ENCODE measurements around the gene CDH6.

CDH6 gene

DNA sequence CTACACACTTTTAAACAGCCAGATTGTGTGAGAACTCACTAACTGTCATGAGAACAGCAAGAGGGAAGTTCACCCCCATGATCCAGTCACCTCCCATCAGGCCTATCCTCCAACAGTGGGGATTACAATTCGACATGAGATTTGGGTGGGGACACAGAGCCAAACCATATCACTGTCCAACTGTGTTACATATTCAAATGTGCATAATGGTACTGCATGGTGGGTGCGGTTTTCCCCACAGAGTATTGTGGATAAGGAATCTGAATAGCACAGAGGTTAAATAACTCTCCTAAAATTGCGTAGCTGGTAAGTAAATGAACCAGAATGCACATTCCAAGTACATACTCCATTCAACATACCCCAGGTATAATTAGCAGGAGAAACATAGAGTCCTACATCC, 32.1 kb downstream of the CDH6 start:
- Mint-ChIP-seq H3K4me3 (no peak overlapping the region), H3K36me3 (ENCODE audit: low read depth) (peaks cover 30% of the 10 kb centered on the region), H3K27ac (no peak overlapping the region), H3K9me3 (no peaks in the 10 kb centered on the region), H3K4me1 (peaks cover 22% of the 10 kb centered on the region), H3K27me3 (ENCODE audit: low read depth) (no peaks in the 10 kb centered on the region)
- TF ChIP-seq, protein P1, sequence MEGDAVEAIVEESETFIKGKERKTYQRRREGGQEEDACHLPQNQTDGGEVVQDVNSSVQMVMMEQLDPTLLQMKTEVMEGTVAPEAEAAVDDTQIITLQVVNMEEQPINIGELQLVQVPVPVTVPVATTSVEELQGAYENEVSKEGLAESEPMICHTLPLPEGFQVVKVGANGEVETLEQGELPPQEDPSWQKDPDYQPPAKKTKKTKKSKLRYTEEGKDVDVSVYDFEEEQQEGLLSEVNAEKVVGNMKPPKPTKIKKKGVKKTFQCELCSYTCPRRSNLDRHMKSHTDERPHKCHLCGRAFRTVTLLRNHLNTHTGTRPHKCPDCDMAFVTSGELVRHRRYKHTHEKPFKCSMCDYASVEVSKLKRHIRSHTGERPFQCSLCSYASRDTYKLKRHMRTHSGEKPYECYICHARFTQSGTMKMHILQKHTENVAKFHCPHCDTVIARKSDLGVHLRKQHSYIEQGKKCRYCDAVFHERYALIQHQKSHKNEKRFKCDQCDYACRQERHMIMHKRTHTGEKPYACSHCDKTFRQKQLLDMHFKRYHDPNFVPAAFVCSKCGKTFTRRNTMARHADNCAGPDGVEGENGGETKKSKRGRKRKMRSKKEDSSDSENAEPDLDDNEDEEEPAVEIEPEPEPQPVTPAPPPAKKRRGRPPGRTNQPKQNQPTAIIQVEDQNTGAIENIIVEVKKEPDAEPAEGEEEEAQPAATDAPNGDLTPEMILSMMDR (IDR thresholded peaks at IDR 0.05; ENCODE audit: unreplicated experiment in 3 of 3): no peak

DNA sequence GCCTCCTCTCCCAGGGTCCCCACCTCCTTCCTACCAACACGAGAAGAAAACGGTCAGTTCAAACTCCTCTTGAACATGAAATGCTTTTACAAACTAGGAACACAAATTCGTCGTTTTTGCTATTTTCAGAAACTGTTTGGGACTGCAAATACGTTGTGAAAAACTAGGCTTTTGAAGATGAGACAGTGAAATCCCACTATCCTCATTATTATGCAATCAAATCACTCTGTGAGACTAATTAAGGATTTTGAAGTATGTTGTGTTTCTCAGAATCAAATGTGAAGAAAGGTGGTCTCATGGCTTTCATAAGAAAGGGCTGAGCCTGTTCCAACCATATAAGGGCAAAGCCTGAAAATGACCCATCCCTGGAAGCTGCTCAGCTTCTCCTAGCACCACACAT, 33.2 kb downstream of the CDH6 start:
- Mint-ChIP-seq H3K9me3 (no peaks in the 10 kb centered on the region), H3K27ac (peak overlapping the region in 1 of 3 experiments; percentile 22), H3K27me3 (ENCODE audit: low read depth) (no peaks in the 10 kb centered on the region), H3K36me3 (ENCODE audit: low read depth) (peaks cover 30% of the 10 kb centered on the region), H3K4me1 (peaks cover 28% of the 10 kb centered on the region), H3K4me3 (no peak overlapping the region)
- TF ChIP-seq, protein P1 (IDR thresholded peaks at IDR 0.05; ENCODE audit: unreplicated experiment in 3 of 3): no peak

DNA sequence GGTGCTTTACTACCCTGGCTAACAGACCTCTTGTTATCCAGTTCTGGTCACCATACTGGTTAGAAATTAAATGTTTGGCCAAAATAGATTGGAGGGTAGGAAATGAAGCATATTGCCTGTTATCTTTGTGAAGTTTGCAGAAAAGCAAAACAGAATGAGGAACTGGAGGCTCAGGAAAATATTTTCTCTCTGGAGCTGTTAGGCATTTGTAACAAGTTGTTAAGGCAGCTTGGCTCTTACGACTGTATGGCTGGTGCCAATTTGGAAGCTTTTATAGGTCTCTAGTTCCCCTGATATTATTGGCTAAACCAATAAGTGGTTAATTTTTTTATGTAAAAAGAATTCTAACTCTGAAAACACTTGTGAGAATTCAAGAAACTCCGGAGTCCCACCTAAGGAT, 35.8 kb downstream of the CDH6 start:
- TF ChIP-seq, protein P1 (IDR thresholded peaks at IDR 0.05; ENCODE audit: unreplicated experiment in 3 of 3): no peak
- Mint-ChIP-seq H3K4me3 (no peak overlapping the region), H3K9me3 (no peaks in the 10 kb centered on the region), H3K4me1 (peaks cover 37% of the 10 kb centered on the region), H3K27me3 (ENCODE audit: low read depth) (no peaks in the 10 kb centered on the region), H3K27ac (no peak overlapping the region), H3K36me3 (ENCODE audit: low read depth) (peaks cover 24% of the 10 kb centered on the region)

DNA sequence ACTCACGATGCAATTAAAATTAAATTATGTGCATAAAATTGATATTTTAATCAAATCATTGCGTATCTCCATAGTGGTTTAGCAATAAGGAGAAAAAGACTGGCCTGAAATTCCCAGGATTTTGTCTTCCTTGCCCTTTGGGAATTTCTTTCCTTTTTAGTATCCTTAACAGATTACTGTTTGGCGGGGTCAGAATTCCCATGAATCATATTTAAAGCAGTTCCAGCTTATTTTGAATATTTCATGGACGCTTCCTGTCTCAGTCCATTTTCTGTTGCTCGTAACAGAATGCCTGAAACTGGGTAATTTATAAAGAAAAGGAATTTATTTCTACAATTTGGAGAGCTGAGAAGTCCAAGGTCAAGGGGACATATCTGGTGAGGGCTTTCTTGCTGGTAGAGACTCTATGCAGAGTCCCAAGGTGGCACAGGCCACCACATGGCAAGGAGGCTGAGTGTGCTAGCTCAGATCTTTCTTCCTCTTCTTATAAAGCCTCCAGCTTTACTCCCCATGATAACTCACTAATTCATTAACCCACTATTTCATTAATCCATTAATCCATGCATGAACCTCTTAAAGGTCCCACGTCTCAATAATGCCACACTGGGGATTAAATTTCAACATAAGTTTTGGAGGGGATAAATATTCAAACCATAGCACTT, 37.8 kb downstream of the CDH6 start:
- Mint-ChIP-seq H3K4me1 (peaks cover 44% of the 10 kb centered on the region), H3K36me3 (ENCODE audit: low read depth) (peaks cover 16% of the 10 kb centered on the region), H3K27ac (peak overlapping the region; percentile 44 to 57 (median 45)), H3K4me3 (no peak overlapping the region), H3K9me3 (no peaks in the 10 kb centered on the region), H3K27me3 (ENCODE audit: low read depth) (no peaks in the 10 kb centered on the region)
- TF ChIP-seq, protein P1 (IDR thresholded peaks at IDR 0.05; ENCODE audit: unreplicated experiment in 3 of 3): no peak

DNA sequence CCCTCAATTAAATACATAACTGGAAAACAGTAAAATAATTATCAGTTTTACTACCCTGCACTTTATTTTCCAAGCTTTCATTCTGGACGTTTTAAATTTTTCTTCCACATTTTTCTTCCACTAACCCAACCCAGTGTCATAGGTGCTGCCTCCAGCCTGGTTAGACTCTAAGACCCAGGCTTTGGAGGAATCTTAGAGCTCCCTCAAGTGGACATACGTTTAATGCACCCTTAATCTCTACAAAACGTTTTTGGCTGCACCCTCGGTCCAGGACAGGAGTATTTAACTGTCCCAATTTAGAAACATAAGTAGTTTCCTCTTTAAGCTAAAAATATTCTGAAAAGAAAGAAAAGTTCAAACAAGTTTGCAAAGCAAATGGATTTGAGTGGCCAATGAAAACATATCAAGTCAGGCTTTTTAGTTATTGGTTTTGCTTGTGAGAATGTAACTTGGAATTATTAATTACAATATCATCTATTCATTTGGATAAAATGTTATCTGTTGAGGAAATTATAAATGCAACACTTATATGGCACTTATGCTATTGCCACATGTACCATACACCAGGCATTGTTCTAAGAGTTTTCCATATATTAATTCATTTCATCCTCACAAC, 38.9 kb downstream of the CDH6 start:
- Mint-ChIP-seq H3K4me1 (peaks cover 52% of the 10 kb centered on the region), H3K27me3 (ENCODE audit: low read depth) (no peaks in the 10 kb centered on the region), H3K27ac (peak overlapping the region; percentile 23 to 57 (median 45)), H3K36me3 (ENCODE audit: low read depth) (peaks cover 9% of the 10 kb centered on the region), H3K4me3 (peak overlapping the region in 2 of 3 experiments; percentile 5 to 22), H3K9me3 (no peaks in the 10 kb centered on the region)
- TF ChIP-seq, protein P1 (IDR thresholded peaks at IDR 0.05; ENCODE audit: unreplicated experiment in 3 of 3): peak; percentile 65 to 81 (median 71)

DNA sequence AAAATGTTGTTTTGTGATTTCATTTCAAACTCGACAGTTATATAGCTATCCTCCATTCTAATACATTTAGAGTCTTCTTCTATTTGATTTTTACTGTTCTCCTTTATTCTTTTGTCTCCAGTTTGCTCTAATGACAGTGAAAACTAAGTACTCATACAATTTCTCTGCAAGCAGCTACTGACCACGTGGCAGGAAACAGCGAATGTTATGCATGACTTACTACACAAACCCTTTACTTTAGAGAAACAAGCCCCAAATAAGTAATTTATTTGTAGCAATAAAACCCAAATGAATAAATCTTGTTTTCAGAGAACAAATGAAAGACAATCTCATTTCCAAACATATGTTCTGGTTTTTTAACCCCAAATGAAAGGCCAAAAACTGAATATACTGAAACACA, 41.9 kb downstream of the CDH6 start:
- Mint-ChIP-seq H3K27ac (peak overlapping the region; percentile 24 to 79 (median 65)), H3K4me1 (peaks cover 36% of the 10 kb centered on the region), H3K27me3 (ENCODE audit: low read depth) (no peaks in the 10 kb centered on the region), H3K4me3 (no peak overlapping the region), H3K36me3 (ENCODE audit: low read depth) (peaks cover 6% of the 10 kb centered on the region), H3K9me3 (no peaks in the 10 kb centered on the region)
- TF ChIP-seq, protein P1 (IDR thresholded peaks at IDR 0.05; ENCODE audit: unreplicated experiment in 3 of 3): no peak
